GM19025 (cell line): ENCODE results near the gene CIB4.

Source experiments
- ATAC-seq: cut with Tn5 transposase; IDR thresholded peaks from one replicate; pipeline ENCODE4 v1.9.1; 2021; ENCODE audit warnings: mild to moderate bottlenecking, low read depth, moderate library complexity; ENCODE audit not compliant: unreplicated experiment

CIB4 gene

GRCh38 chr2:26628561-26629345, 12.4 kb downstream of the CIB4 start:
- ATAC-seq: no peak

- ATAC-seq: no peak
Measured at GRCh38 chr2:26627350-26628105, 13.6 kb downstream of the CIB4 start.

- ATAC-seq: no peak
Measured at GRCh38 chr2:26626606-26627005, 14.6 kb downstream of the CIB4 start.

GRCh38 chr2:26623541-26624495, 17.3 kb downstream of the CIB4 start:
- ATAC-seq: no peak

- no peak for ATAC-seq
Measured at GRCh38 chr2:26621469-26622199, 19.5 kb downstream of the CIB4 start.

- ATAC-seq: no peak
Measured at GRCh38 chr2:26620031-26620605, 21.0 kb downstream of the CIB4 start.

GRCh38 chr2:26619521-26619951, 21.6 kb downstream of the CIB4 start:
- ATAC-seq: no peak

GRCh38 chr2:26619096-26619495, 22.1 kb downstream of the CIB4 start:
- no peak for ATAC-seq

GRCh38 chr2:26618611-26619010, 22.6 kb downstream of the CIB4 start:
- no peak for ATAC-seq

- ATAC-seq: no peak
Measured at GRCh38 chr2:26617588-26618083, 23.5 kb downstream of the CIB4 start.

GRCh38 chr2:26616706-26617587, 24.2 kb downstream of the CIB4 start:
- ATAC-seq: no peak

GRCh38 chr2:26615860-26616705, 25.1 kb downstream of the CIB4 start:
- ATAC-seq: no peak

GRCh38 chr2:26615336-26615859, 25.8 kb downstream of the CIB4 start:
- no peak for ATAC-seq

- no peak for ATAC-seq
Measured at GRCh38 chr2:26614216-26615138, 26.7 kb downstream of the CIB4 start.

- ATAC-seq: no peak
Measured at GRCh38 chr2:26613241-26614215, 27.6 kb downstream of the CIB4 start.
